Measurements from ENCODE around the gene MMEL1. TPM values are rescaled to one million over a fixed set of nuclear protein-coding genes. Genes with fewer than 3 reads are reported as not detected.
"Not testable (repeated sequence)": the region's sequence is repeated elsewhere in the genome, so short reads cannot be mapped to it uniquely, and the experiment has no call there.

MMEL1 gene
- total RNA-seq, result 0.86 and 1.0 TPM in 2 replicates

GRCh38 chr1:2632561-2633361 is at the start of gene MMEL1:
MMEL1 (minus strand) TSS chr1:2633016; CDS start chr1:2629484, 3,532 bp downstream.
- Mint-ChIP-seq H3K27ac (no peak within 1 kb of the TSS), H3K4me3 (no peak within 1 kb of the TSS), H3K4me1 (ENCODE audit: low read depth) (no peaks in the 10 kb centered on the region), H3K27me3 (ENCODE audit: insufficient read depth) (peaks cover 16% of the 10 kb centered on the region), H3K36me3 (ENCODE audit: low read depth) (peaks cover 1% of the 10 kb centered on the region), H3K9me3 (peaks cover 22% of the 10 kb centered on the region)
- DNase-seq (ENCODE audit: low spot score), result no peak
- intact Hi-C loops (cut with micrococcal nuclease), result no loop called here

DNA sequence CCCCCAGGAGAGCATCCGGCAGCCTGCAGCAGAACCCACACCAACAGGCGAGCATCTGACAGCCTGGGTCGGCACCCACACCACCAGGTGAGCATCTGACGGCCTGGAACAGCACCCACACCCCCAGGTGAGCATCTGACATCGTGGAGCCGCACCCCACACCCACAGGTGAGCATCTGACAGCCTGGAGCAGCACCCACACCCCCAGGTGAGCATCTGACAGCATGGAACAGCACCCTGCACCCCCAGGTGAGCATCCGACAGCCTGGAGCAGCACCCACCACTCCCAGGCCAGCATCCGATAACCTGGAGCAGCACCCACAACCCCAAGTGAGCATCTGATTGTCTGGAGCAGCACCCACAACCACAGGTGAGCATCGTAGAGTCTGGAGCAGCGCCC is 43.9 kb upstream of the MMEL1 start:
- intact Hi-C loops (cut with micrococcal nuclease); H3K27ac Mint-ChIP-seq; H3K9me3 Mint-ChIP-seq; H3K4me3 Mint-ChIP-seq; H3K36me3 Mint-ChIP-seq (ENCODE audit: low read depth); H3K27me3 Mint-ChIP-seq (ENCODE audit: insufficient read depth); DNase-seq (ENCODE audit: low spot score); H3K4me1 Mint-ChIP-seq (ENCODE audit: low read depth): not testable (repeated sequence)

DNA sequence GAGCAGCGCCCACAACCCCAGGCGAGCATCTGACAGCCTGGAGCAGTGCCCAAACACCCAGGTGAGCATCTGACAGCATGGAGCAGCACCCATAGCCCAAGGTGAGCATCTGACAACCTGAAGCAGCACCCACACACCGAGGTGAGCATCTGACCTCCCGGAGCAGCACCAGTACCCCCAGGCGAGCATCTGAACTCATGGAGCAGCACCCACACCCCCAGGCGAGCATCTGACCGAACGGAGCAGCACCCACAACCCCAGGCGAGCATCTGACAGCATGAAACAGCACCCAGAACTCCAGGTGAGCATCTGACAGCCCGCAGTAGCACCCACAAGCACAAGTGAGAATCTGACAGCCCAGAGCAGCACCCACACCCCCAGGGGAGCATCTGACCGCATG is 38.8 kb upstream of the MMEL1 start:
- H3K27me3 Mint-ChIP-seq (ENCODE audit: insufficient read depth); H3K36me3 Mint-ChIP-seq (ENCODE audit: low read depth); intact Hi-C loops (cut with micrococcal nuclease); H3K4me3 Mint-ChIP-seq; DNase-seq (ENCODE audit: low spot score); H3K9me3 Mint-ChIP-seq; H3K4me1 Mint-ChIP-seq (ENCODE audit: low read depth); H3K27ac Mint-ChIP-seq: not testable (repeated sequence)

GRCh38 chr1:2659806-2660205 is 27.0 kb upstream of the MMEL1 start:
- H3K27me3 Mint-ChIP-seq (ENCODE audit: insufficient read depth); H3K27ac Mint-ChIP-seq; intact Hi-C loops (cut with micrococcal nuclease); DNase-seq (ENCODE audit: low spot score); H3K36me3 Mint-ChIP-seq (ENCODE audit: low read depth); H3K9me3 Mint-ChIP-seq; H3K4me3 Mint-ChIP-seq; H3K4me1 Mint-ChIP-seq (ENCODE audit: low read depth): not testable (repeated sequence)

GRCh38 chr1:2657909-2658308 is 25.1 kb upstream of the MMEL1 start:
- DNase-seq (ENCODE audit: low spot score); intact Hi-C loops (cut with micrococcal nuclease); H3K36me3 Mint-ChIP-seq (ENCODE audit: low read depth); H3K4me1 Mint-ChIP-seq (ENCODE audit: low read depth); H3K4me3 Mint-ChIP-seq; H3K27me3 Mint-ChIP-seq (ENCODE audit: insufficient read depth); H3K27ac Mint-ChIP-seq; H3K9me3 Mint-ChIP-seq: not testable (repeated sequence)

GRCh38 chr1:2657124-2657523 is 24.3 kb upstream of the MMEL1 start:
- intact Hi-C loops (cut with micrococcal nuclease); H3K36me3 Mint-ChIP-seq (ENCODE audit: low read depth); H3K27ac Mint-ChIP-seq; DNase-seq (ENCODE audit: low spot score); H3K27me3 Mint-ChIP-seq (ENCODE audit: insufficient read depth); H3K9me3 Mint-ChIP-seq; H3K4me1 Mint-ChIP-seq (ENCODE audit: low read depth); H3K4me3 Mint-ChIP-seq: not testable (repeated sequence)

GRCh38 chr1:2655598-2656434 is 23.0 kb upstream of the MMEL1 start:
- H3K4me1 Mint-ChIP-seq (ENCODE audit: low read depth); DNase-seq (ENCODE audit: low spot score); intact Hi-C loops (cut with micrococcal nuclease); H3K9me3 Mint-ChIP-seq; H3K36me3 Mint-ChIP-seq (ENCODE audit: low read depth); H3K27ac Mint-ChIP-seq; H3K4me3 Mint-ChIP-seq; H3K27me3 Mint-ChIP-seq (ENCODE audit: insufficient read depth): not testable (repeated sequence)

DNA sequence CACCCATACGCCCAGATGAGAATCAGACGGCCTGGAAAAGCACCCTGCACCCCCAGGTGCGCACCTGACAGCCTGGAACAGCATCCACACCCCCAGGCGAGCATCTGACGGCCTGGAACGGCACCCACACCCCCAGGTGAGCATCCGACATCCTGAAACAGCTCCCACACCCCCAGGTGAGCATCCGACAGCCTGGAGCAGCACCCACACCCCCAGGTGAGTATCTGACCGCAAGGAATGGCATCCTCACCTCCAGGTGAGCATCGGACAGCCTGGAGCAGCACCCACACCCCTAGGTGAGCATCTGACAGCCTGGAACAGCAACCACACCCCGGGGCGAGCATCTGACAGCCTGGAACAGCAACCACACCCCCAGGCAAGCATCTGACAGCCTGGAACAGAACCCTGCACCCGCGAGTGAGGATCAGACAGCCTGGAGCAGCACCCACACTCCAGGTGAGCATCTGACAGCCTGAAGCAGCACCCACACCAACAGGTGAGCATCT is 21.7 kb upstream of the MMEL1 start:
- H3K4me3 Mint-ChIP-seq, H3K9me3 Mint-ChIP-seq: not testable (repeated sequence)

GRCh38 chr1:2653741-2654442 is 21.1 kb upstream of the MMEL1 start:
- H3K4me3 Mint-ChIP-seq; H3K27me3 Mint-ChIP-seq (ENCODE audit: insufficient read depth); intact Hi-C loops (cut with micrococcal nuclease); DNase-seq (ENCODE audit: low spot score); H3K36me3 Mint-ChIP-seq (ENCODE audit: low read depth); H3K27ac Mint-ChIP-seq; H3K4me1 Mint-ChIP-seq (ENCODE audit: low read depth); H3K9me3 Mint-ChIP-seq: not testable (repeated sequence)

More for the DNA sequence above, 21.7 kb upstream of the MMEL1 start:
- H3K27ac Mint-ChIP-seq; H3K4me1 Mint-ChIP-seq (ENCODE audit: low read depth); H3K27me3 Mint-ChIP-seq (ENCODE audit: insufficient read depth); intact Hi-C loops (cut with micrococcal nuclease); DNase-seq (ENCODE audit: low spot score); H3K36me3 Mint-ChIP-seq (ENCODE audit: low read depth): not testable (repeated sequence)

GRCh38 chr1:2652926-2653571 is 20.2 kb upstream of the MMEL1 start:
- H3K27me3 Mint-ChIP-seq (ENCODE audit: insufficient read depth); H3K4me1 Mint-ChIP-seq (ENCODE audit: low read depth); H3K36me3 Mint-ChIP-seq (ENCODE audit: low read depth); DNase-seq (ENCODE audit: low spot score); H3K4me3 Mint-ChIP-seq; H3K9me3 Mint-ChIP-seq; H3K27ac Mint-ChIP-seq; intact Hi-C loops (cut with micrococcal nuclease): not testable (repeated sequence)

- H3K27me3 Mint-ChIP-seq (ENCODE audit: insufficient read depth); H3K36me3 Mint-ChIP-seq (ENCODE audit: low read depth); DNase-seq (ENCODE audit: low spot score); H3K9me3 Mint-ChIP-seq; intact Hi-C loops (cut with micrococcal nuclease); H3K27ac Mint-ChIP-seq; H3K4me1 Mint-ChIP-seq (ENCODE audit: low read depth); H3K4me3 Mint-ChIP-seq: not testable (repeated sequence)
These were observed 19.5 kb upstream of the MMEL1 start for GRCh38 chr1:2652152-2652925.
